DND-41 (cell line): ENCODE measurements around the gene SLC9A2.

ENCODE experiments used
- CTCF ChIP-seq: IDR thresholded peaks from 2 replicates; pipeline ENCODE4 v1.5.1; 2012; ENCODE audit warnings: borderline replicate concordance, low read length, moderate library complexity, mild to moderate bottlenecking; ENCODE audit not compliant: poor library complexity, severe bottlenecking; ENCODE audit errors: extremely low read depth
- EZH2 ChIP-seq: IDR thresholded peaks from 3 replicates; pipeline ENCODE4 v1.6.1; 2012; ENCODE audit warnings: borderline replicate concordance, low read depth, mild to moderate bottlenecking, moderate library complexity, low read length, inconsistent platforms; ENCODE audit not compliant: severe bottlenecking

- TF ChIP-seq CTCF (no peak), EZH2 (no peak)
These were observed 38.4 kb downstream of the SLC9A2 start for GRCh38 chr2:102657770-102658169.
